COLO829 (cell line): ENCODE measurements around the gene MICAL3.

Experiments used
- DNase-seq: peaks from one replicate; pipeline ENCODE4 v3.0.0; 2012; ENCODE audit warnings: low spot score

Gene MICAL3

DNA sequence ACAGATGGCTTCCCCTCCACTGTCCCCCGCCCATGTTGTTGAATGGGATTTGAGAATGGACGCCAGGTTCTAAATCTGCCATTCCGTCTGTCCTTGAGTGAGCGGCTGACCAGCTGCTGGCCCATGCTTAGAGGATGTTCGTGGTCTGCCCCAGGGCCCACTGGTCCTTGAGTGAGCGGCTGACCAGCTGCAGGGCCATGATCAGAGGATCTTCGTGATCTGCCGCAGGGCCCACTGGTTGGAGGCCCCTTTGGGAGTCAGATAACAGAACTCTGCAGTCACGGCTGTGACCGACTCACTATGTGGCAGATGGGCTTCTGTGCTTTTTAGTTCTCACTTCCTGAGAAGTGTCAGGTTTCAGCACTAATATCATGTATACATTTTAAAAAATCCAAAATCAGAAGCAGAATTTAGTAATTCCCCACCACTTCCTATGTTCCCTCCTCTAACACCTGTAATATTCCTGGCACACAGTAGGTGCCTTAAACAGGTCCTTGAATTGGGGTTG is 54.1 kb downstream of the MICAL3 start:
- DNase-seq, result no peak

GRCh38 chr22:17969701-17970113 is 54.7 kb downstream of the MICAL3 start:
- DNase-seq, result no peak

DNA sequence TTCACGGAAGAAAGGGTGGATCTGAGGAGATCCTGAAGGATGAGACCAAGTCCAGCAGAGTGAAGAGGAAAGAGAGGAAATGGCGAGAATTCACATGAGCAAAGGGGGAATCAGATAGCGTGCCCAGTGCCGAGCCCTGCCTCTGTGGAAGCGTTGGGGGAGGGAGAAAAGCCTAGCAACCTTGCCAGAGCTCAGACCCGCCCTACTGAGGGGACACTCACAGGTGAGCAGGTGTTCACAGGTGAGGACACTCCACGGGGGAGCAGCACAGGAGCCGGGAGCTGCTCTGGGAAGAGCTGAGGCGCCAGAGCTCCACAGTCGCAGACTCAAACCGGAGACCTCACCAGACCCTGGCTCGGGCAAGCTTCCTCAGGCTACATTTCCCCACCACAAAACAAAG is 56.2 kb downstream of the MICAL3 start:
- DNase-seq, result no peak

GRCh38 chr22:17966403-17966717 is 58.0 kb downstream of the MICAL3 start:
- no peak for DNase-seq

DNA sequence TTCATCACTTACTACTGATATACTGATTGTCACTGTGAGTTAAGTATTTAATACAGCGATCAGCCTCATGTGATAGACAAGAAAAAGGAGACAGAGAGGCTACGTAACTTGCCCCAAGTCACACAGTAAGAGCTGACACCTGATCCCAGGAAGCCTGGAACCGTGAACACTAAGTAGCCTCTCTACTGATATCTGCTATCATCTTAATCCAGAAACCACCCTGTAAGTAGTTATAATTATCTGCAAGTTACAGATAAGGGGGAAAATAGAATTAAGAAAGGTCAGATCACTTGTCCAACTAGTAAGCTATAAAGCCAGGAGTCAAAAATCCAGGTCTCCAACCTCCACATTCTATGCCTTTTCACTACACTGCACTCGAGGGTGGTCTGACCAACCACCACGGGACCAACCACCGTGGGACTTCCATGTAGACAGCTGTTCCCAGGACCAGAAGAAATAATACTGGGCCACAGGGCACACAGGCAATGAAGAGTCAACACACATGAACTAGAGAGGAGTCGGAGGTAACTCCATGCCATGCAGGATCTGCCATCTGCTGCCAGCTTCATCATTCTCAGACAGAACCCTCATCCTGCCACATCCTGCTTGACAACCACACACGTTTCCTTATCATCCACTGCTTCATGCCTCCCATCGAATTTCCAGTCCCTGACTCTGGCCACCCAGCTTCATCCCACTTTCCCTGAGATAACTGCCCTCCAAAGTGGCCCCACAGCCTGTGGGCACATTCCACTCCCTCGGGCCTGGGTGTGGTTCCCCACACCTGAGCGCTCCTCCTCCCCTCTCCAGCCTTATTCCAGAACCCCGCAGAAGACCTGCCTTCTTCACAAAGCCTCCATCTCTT is 58.6 kb downstream of the MICAL3 start:
- DNase-seq, result no peak

GRCh38 chr22:17964643-17965042 is 59.7 kb downstream of the MICAL3 start:
- no peak for DNase-seq

DNA sequence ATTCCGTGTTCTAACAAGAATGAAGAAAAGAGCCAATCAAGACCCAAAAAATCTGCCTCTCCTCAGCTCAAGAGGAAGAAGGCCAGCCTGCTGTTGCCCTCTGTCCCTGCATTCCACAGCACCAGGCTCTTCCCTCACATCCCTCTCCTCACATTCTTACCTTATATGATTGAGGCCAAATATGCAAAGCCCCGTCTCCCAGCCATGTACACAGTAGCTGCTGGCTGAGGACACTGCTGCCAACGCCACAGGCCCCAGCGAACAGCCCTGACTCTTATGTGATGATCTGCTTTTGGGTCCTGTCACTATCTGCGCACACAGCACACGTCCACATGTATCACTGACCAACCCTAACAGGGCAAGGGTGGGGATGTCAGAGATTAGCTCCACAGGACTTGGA is 60.2 kb downstream of the MICAL3 start:
- no peak for DNase-seq

- DNase-seq, result no peak
These were observed 61.3 kb downstream of the MICAL3 start for GRCh38 chr22:17963015-17963414.

- no peak for DNase-seq
These were observed 62.2 kb downstream of the MICAL3 start for GRCh38 chr22:17962168-17962567.

GRCh38 chr22:17961446-17961729 is 63.0 kb downstream of the MICAL3 start:
- no peak for DNase-seq

GRCh38 chr22:17960695-17961445 is 63.5 kb downstream of the MICAL3 start:
- no peak for DNase-seq

GRCh38 chr22:17960011-17960410 is 64.3 kb downstream of the MICAL3 start:
- DNase-seq, result no peak

GRCh38 chr22:17958166-17958565 is 66.2 kb downstream of the MICAL3 start:
- no peak for DNase-seq

DNA sequence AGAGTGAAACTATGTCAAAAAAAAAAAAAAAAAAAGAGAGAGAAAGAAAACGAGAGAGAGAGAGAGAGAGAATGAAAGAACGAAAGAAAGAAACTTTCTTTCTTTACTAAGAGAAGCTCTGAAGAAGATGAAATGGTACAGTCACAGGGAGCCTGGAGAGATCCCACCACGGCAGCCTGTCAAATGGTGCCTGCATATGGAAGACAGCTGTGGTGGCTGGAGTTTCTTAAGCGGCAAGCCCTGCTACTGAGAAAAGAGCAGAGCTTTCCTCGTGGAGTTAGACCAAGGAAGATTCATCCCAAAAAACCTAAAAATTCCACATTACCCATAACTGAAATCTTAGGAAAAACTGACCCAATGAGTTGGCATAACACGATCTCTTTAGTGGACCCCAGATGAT is 66.7 kb downstream of the MICAL3 start:
- DNase-seq, result no peak

DNA sequence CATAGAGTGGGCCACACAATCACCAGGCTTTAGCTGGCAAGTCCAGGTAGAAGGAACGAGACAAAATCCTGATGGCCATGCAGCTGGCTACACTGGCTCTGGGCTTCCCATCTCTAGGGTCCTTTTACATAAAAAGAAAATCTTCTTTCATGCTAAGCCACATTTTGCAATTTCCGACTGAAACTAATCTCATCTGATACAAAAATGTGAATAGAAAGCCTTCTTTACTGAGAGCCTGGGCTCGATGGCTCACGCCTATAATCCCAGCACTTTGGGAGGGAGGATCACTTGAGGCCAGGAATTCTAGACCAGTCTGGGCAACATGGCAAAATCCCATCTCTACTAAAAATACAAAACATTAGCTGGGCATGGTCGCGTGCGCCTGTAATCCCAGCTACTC is 67.2 kb downstream of the MICAL3 start:
- DNase-seq, result no peak

GRCh38 chr22:17956630-17957029 is 67.7 kb downstream of the MICAL3 start:
- DNase-seq, result no peak

- DNase-seq, result no peak
These were observed 68.6 kb downstream of the MICAL3 start for GRCh38 chr22:17955590-17956379.

DNA sequence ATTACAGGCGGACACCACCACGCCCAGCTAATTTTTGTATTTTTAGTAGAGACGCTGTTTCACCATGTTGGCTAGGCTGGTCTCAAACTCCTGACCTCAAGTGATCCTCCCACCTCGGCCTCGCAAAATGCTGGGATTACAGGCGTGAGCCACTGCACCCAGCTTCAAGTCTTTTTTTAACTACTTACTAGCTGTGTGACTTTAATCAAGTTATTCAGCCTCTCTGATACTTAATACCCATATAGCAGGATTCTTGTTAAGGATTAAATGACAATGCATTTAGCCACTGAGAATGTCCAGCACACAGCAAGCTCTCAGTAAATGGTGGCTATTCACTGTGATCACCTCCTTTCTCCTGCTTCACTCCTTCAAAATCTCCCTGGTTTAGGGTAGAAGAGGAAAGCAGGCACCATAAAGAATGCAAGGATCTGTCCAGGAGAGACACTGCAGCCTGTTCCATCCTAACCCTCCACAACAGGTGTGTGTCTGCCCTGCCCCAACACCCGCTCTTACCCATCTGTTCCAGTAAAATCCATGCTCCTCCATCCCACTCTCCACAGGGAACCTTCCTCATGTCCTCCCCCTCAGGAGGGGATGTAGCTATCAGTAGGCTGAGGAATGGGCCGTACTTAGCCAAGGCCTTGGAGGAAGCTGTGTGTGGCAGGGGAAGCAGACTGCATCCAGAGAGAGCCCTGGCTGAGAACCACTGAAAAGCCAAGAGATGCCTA is 69.3 kb downstream of the MICAL3 start:
- no peak for DNase-seq

DNA sequence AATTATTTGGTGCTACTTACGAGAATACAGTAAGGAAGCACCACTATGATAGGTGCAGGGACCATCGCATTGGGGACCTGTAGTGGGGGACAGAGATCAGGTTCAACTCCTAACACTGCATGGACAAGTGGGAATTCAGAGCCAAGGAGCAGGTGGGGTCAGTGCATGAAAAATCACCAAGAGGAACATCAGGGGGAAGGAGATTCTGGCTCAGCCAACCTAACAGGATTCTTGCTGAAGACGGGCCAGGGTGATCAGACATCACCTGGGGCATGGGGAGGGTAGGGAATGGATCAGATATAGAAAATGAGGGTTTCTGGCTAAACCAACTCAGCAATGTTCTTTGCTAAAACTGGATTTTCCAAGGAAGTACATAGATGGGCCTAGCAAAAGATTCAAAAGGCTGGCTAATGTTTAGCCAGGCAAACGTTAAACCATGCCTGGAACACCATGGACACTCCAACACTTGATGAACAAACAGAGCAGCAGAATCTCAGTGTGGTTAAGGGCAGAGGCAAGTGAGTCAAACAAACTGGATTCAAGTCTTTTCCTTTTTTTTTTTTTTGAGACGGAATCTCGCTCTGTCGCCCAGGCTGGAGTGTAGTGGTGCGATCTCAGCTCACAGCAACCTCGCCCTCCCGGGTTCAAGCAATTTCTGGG is 70.0 kb downstream of the MICAL3 start:
- no peak for DNase-seq

- no peak for DNase-seq
These were observed 71.2 kb downstream of the MICAL3 start for GRCh38 chr22:17953147-17953546.

GRCh38 chr22:17952273-17952801 is 72.0 kb downstream of the MICAL3 start:
- DNase-seq, result no peak
